ENCODE measurements around the gene PATL2. TPM values are rescaled to one million over a fixed set of nuclear protein-coding genes. Genes with fewer than 3 reads are reported as not detected.
"Not testable (repeated sequence)": the region's sequence is repeated elsewhere in the genome, so short reads cannot be mapped to it uniquely, and the experiment has no call there.

PATL2 gene
- total RNA-seq, 1 donor from 2014 or later = 2.6 TPM

DNA sequence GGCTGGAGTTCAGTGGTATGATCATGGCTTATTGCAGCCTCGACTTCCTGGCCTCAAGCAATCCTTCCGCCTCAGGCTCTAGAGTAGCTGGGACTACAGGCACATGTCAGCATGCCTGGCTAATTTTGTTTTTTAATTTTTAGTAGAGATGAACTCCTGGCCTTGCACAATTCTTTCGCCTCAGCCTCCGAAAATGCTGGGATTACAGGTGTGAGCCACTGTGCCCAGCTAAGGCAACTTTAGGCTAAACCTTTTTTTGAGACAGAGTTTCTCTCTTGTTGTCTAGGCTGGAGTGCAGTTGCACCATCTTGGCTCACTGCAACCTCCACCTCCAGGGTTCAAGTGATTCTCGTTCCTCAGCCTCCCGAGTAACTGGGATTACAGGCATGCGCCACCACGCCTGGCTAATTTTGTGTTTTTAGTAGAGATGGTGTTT, 8.9 kb upstream of the PATL2 start:
- not testable (repeated sequence) for H3K9me3 ChIP-seq (ENCODE audit: control insufficient read depth in 3 of 3, low read length in 3 of 3); H3K4me3 ChIP-seq (ENCODE audit: low read length in 3 of 3); H3K27ac ChIP-seq (ENCODE audit: low read depth, low read length); H3K27me3 ChIP-seq (ENCODE audit: control insufficient read depth in 3 of 3, insufficient read depth in 3 of 3, low read length in 3 of 3); H3K9ac ChIP-seq (ENCODE audit: low read depth in 1 of 3, low read length in 3 of 3)
- peaks cover 26 to 41% (median 33%) of the 10 kb centered on the region in 3 donors for H3K36me3 ChIP-seq (ENCODE audit: control insufficient read depth in 3 of 3, insufficient read depth in 3 of 3, low read length in 3 of 3)
- H3K4me1 ChIP-seq (ENCODE audit: control insufficient read depth in 3 of 3, insufficient read depth in 3 of 3, low read length in 3 of 3) = peaks cover 0 to 13% (median 8%) of the 10 kb centered on the region in 3 donors

GRCh38 chr15:44719293-44719999, 8.3 kb upstream of the PATL2 start:
- Histone ChIP-seq H3K9ac (ENCODE audit: low read depth in 1 of 3, low read length in 3 of 3) (no peak overlapping the region), H3K27ac (ENCODE audit: low read depth, low read length) (no peak overlapping the region), H3K36me3 (ENCODE audit: control insufficient read depth in 3 of 3, insufficient read depth in 3 of 3, low read length in 3 of 3) (peaks cover 26 to 42% (median 33%) of the 10 kb centered on the region in 3 donors), H3K27me3 (ENCODE audit: control insufficient read depth in 3 of 3, insufficient read depth in 3 of 3, low read length in 3 of 3) (no peaks in the 10 kb centered on the region), H3K9me3 (ENCODE audit: control insufficient read depth in 3 of 3, low read length in 3 of 3) (no peaks in the 10 kb centered on the region), H3K4me1 (ENCODE audit: control insufficient read depth in 3 of 3, insufficient read depth in 3 of 3, low read length in 3 of 3) (peaks cover 0 to 14% (median 8%) of the 10 kb centered on the region in 3 donors), H3K4me3 (ENCODE audit: low read length in 3 of 3) (no peak overlapping the region)

DNA sequence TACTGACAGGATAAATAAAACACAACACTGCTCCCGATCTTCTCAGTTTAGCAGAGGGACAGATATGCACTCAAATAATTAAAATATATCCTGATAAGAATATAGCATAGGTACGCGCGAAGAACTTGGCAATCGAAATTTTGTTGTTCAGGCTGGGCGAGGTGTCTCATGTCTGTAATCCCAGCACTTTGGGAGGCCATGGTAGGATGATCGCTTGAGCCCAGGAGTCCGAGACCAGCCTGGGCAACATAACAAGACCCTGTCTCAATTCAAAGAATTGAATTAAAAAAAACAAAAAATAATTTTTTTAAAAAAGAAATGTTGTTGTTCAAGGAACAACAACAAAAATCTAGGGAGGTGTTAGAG, 7.8 kb upstream of the PATL2 start:
- Histone ChIP-seq H3K4me3 (ENCODE audit: low read length in 3 of 3) (no peak overlapping the region), H3K4me1 (ENCODE audit: control insufficient read depth in 3 of 3, insufficient read depth in 3 of 3, low read length in 3 of 3) (peaks cover 0 to 17% (median 8%) of the 10 kb centered on the region in 3 donors), H3K36me3 (ENCODE audit: control insufficient read depth in 3 of 3, insufficient read depth in 3 of 3, low read length in 3 of 3) (peaks cover 26 to 42% (median 33%) of the 10 kb centered on the region in 3 donors), H3K9me3 (ENCODE audit: control insufficient read depth in 3 of 3, low read length in 3 of 3) (no peaks in the 10 kb centered on the region), H3K27me3 (ENCODE audit: control insufficient read depth in 3 of 3, insufficient read depth in 3 of 3, low read length in 3 of 3) (no peaks in the 10 kb centered on the region), H3K9ac (ENCODE audit: low read depth in 1 of 3, low read length in 3 of 3) (no peak overlapping the region), H3K27ac (ENCODE audit: low read depth, low read length) (no peak overlapping the region)

GRCh38 chr15:44718180-44718926, 7.2 kb upstream of the PATL2 start:
- H3K27me3 ChIP-seq (ENCODE audit: control insufficient read depth in 3 of 3, insufficient read depth in 3 of 3, low read length in 3 of 3) = no peaks in the 10 kb centered on the region
- peaks cover 26 to 42% (median 33%) of the 10 kb centered on the region in 3 donors for H3K36me3 ChIP-seq (ENCODE audit: control insufficient read depth in 3 of 3, insufficient read depth in 3 of 3, low read length in 3 of 3)
- H3K4me3 ChIP-seq (ENCODE audit: low read length in 3 of 3) = no peak overlapping the region
- peaks cover 0 to 21% (median 8%) of the 10 kb centered on the region in 3 donors for H3K4me1 ChIP-seq (ENCODE audit: control insufficient read depth in 3 of 3, insufficient read depth in 3 of 3, low read length in 3 of 3)
- no peaks in the 10 kb centered on the region for H3K9me3 ChIP-seq (ENCODE audit: control insufficient read depth in 3 of 3, low read length in 3 of 3)
- H3K9ac ChIP-seq (ENCODE audit: low read depth in 1 of 3, low read length in 3 of 3) = no peak overlapping the region
- no peak overlapping the region for H3K27ac ChIP-seq (ENCODE audit: low read depth, low read length)

- H3K4me1 ChIP-seq (ENCODE audit: control insufficient read depth in 3 of 3, insufficient read depth in 3 of 3, low read length in 3 of 3) = peaks cover 3 to 21% (median 8%) of the 10 kb centered on the region in 3 donors
- H3K27me3 ChIP-seq (ENCODE audit: control insufficient read depth in 3 of 3, insufficient read depth in 3 of 3, low read length in 3 of 3) = no peaks in the 10 kb centered on the region
- H3K9me3 ChIP-seq (ENCODE audit: control insufficient read depth in 3 of 3, low read length in 3 of 3) = no peaks in the 10 kb centered on the region
- H3K36me3 ChIP-seq (ENCODE audit: control insufficient read depth in 3 of 3, insufficient read depth in 3 of 3, low read length in 3 of 3) = peaks cover 26 to 42% (median 33%) of the 10 kb centered on the region in 3 donors
- H3K4me3 ChIP-seq (ENCODE audit: low read length in 3 of 3) = no peak overlapping the region
- H3K27ac ChIP-seq (ENCODE audit: low read depth, low read length) = no peak overlapping the region
- no peak overlapping the region for H3K9ac ChIP-seq (ENCODE audit: low read depth in 1 of 3, low read length in 3 of 3)
Measured at GRCh38 chr15:44716983-44717602, 6.0 kb upstream of the PATL2 start.

- Histone ChIP-seq H3K27me3 (ENCODE audit: control insufficient read depth in 3 of 3, insufficient read depth in 3 of 3, low read length in 3 of 3) (no peaks in the 10 kb centered on the region), H3K9me3 (ENCODE audit: control insufficient read depth in 3 of 3, low read length in 3 of 3) (no peaks in the 10 kb centered on the region), H3K4me1 (ENCODE audit: control insufficient read depth in 3 of 3, insufficient read depth in 3 of 3, low read length in 3 of 3) (peaks cover 3 to 21% (median 8%) of the 10 kb centered on the region in 3 donors), H3K9ac (ENCODE audit: low read depth in 1 of 3, low read length in 3 of 3) (no peak overlapping the region), H3K27ac (ENCODE audit: low read depth, low read length) (no peak overlapping the region), H3K4me3 (ENCODE audit: low read length in 3 of 3) (no peak overlapping the region), H3K36me3 (ENCODE audit: control insufficient read depth in 3 of 3, insufficient read depth in 3 of 3, low read length in 3 of 3) (peaks cover 26 to 42% (median 33%) of the 10 kb centered on the region in 3 donors)
Measured at GRCh38 chr15:44715797-44716334, 4.7 kb upstream of the PATL2 start.

DNA sequence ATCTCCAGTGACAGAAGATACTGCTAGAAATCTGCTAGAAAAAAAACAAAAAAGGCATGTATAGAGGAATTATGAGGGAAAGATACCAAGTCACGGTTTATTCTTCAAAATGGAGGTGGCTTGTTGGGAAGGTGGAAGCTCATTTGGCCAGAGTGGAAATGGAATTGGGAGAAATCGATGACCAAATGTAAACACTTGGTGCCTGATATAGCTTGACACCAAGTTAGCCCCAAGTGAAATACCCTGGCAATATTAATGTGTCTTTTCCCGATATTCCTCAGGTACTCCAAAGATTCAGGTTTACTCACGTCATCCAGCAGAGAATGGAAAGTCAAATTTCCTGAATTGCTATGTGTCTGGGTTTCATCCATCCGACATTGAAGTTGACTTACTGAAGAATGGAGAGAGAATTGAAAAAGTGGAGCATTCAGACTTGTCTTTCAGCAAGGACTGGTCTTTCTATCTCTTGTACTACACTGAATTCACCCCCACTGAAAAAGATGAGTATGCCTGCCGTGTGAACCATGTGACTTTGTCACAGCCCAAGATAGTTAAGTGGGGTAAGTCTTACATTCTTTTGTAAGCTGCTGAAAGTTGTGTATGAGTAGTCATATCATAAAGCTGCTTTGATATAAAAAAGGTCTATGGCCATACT, 4.1 kb upstream of the PATL2 start:
- peaks cover 6 to 21% (median 8%) of the 10 kb centered on the region in 3 donors for H3K4me1 ChIP-seq (ENCODE audit: control insufficient read depth in 3 of 3, insufficient read depth in 3 of 3, low read length in 3 of 3)
- no peak overlapping the region for H3K4me3 ChIP-seq (ENCODE audit: low read length in 3 of 3)
- H3K27ac ChIP-seq (ENCODE audit: low read depth, low read length) = no peak overlapping the region
- no peaks in the 10 kb centered on the region for H3K27me3 ChIP-seq (ENCODE audit: control insufficient read depth in 3 of 3, insufficient read depth in 3 of 3, low read length in 3 of 3)
- H3K36me3 ChIP-seq (ENCODE audit: control insufficient read depth in 3 of 3, insufficient read depth in 3 of 3, low read length in 3 of 3) = peaks cover 26 to 42% (median 33%) of the 10 kb centered on the region in 3 donors
- no peaks in the 10 kb centered on the region for H3K9me3 ChIP-seq (ENCODE audit: control insufficient read depth in 3 of 3, low read length in 3 of 3)
- no peak overlapping the region for H3K9ac ChIP-seq (ENCODE audit: low read depth in 1 of 3, low read length in 3 of 3)

- peaks cover 7 to 21% (median 8%) of the 10 kb centered on the region in 3 donors for H3K4me1 ChIP-seq (ENCODE audit: control insufficient read depth in 3 of 3, insufficient read depth in 3 of 3, low read length in 3 of 3)
- peak overlapping the region; percentile 95 to 99 (median 98) for H3K4me3 ChIP-seq (ENCODE audit: low read length in 3 of 3)
- no peaks in the 10 kb centered on the region for H3K27me3 ChIP-seq (ENCODE audit: control insufficient read depth in 3 of 3, insufficient read depth in 3 of 3, low read length in 3 of 3)
- peak overlapping the region; percentile 98 for H3K27ac ChIP-seq (ENCODE audit: low read depth, low read length)
- H3K9ac ChIP-seq (ENCODE audit: low read depth in 1 of 3, low read length in 3 of 3) = peak overlapping the region; percentile 9 to 53 (median 47)
- H3K36me3 ChIP-seq (ENCODE audit: control insufficient read depth in 3 of 3, insufficient read depth in 3 of 3, low read length in 3 of 3) = peaks cover 24 to 34% (median 30%) of the 10 kb centered on the region in 3 donors
- no peaks in the 10 kb centered on the region for H3K9me3 ChIP-seq (ENCODE audit: control insufficient read depth in 3 of 3, low read length in 3 of 3)
Measured at GRCh38 chr15:44713006-44713966, 2.2 kb upstream of the PATL2 start.

All from skeletal muscle tissue (tissue), 4 donors.